ENCODE measurements around the gene COA1.
"Not testable (repeated sequence)": the region's sequence is repeated elsewhere in the genome, so short reads cannot be mapped to it uniquely, and the experiment has no call there.

Gene COA1

DNA sequence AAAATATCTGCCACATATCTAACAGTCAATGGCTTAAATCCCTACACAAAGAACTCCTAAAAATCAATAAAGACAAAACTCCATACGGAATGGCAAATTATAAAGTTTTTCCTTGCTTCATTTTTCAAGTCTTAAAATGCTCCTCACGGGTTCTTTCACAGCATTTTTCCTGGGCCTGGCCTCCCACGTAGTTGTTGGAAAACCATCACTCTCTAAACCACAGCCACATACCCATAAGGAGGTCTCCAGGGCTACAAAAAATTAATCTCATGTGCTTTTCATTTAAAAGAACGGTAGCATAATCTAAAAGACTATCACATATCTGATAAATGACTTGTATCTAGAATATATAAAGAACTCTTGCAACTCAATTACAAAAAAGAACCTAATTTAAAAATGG, 2.9 kb downstream of the COA1 start:
- DNase-seq = no peak

DNA sequence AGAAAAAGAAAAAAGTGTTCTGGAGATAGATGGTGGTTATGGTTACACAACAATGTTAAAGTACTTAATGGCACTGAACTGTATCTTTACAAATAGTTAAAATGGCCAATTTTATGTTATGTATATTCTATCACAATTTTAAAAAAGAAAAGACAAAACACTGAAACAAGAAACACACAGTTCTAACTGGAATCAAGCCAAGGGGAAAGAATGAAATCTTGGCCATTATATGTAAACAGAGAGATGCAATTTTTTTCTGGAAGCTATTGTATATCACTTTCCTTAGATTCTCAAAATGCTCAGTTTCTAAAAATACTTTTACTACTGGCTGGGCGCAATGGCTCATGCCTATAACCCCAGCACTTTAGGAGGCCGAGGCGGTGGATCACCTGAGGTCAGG, 4.1 kb downstream of the COA1 start:
- DNase-seq = no peak

DNA sequence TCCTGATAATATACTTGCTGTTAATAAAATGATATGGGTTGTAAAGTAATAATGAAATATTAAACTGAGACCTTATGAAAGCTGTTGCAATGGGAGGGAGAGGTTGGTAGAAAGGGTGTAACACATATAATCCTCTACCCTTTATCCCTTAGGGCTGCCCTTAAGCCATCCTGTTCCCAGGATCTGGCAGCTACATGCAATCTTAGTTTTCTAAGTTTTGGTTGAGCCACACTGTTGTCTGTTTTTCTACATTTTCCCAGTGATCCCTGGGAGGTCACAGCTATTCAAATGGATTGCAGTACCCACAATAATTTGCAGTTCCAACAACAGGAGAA, 6.3 kb downstream of the COA1 start:
- DNase-seq = no peak

DNA sequence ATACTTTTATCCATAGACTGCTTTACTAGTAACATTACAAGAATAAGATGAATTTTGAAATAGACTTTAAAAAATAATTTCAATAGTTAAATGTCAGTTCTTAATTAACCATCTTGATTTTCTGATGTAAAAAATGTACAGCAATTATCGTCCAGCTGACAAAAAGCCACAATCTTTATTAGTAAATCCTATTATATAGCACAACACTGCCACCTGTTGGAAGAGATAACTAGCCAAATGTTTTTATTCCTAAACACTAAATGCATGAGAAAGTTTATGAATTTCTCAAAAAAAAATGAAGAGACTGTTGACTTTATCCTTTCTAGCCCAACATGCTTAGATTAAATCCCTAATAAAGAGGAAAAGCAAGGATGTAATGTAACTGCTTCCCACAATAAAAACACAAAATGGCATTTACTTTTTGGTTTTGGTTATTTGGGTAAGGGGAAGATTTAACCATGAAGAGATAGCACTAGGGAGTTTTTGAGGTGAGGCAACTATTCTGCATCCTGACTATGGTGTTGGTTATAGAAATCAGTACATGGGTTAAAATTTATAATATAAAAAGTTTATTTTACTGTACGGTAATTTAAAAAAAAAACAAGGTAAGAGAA, 8.0 kb downstream of the COA1 start:
- peak; percentile 59 to 71 for DNase-seq

DNA sequence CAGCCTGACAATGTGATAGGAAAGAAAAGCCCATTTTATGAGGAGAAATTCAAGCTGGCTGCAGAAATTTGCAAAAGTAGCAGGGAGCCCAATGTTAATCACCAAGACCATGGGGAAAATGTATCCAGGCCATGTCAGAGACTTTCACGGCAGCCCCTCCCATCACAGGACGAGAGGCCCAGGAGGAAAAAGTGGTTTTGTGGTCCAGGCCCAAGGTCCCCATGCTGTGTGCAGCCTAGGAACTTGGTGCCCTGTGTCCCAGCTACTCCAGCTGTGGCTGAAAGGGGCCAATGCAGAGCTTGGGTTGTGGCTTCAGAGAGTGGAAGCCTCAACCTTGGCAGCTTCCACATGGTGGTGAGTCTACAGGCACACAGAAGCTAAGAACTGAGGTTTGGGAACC, 12.7 kb downstream of the COA1 start:
- no peak for DNase-seq

DNA sequence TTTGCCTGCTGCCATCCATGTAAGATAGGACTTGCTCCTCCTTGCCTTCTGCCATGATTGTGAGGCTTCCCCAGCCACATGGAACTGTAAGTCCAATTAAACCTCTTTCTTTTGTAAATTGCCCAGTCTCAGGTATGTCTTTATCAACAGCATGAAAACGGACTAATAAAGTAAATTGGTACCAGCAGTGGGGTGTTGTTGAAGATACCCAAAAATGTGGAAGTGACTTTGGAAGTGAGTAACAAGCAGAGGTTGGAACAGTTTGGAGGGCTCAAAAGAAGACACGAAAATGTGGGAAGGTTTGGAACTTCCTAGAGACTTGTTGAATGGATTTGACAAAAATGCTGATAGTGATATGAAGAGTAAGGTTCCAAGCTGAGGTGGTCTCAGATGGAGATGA, 13.4 kb downstream of the COA1 start:
- not testable (repeated sequence) for DNase-seq

DNA sequence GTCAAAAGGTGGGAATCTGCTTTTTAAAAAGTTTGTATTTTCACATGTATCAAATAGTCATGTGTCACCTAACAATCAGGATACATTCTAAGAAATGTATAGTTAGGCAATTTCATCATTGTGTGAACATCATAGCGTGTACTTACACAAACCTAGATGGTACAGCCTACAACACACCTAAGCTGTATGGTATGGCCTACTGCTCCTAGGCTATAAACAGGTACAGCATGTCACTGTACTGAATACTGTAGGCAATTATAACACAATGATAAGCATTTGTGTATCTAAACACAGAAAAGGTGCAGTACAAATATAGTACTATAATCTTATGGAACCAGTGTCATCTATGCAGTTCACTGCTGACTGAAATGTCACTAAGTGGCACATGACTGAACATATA, 17.8 kb downstream of the COA1 start:
- DNase-seq = no peak

- DNase-seq = not testable (repeated sequence)
Observed at GRCh38 chr7:43708055-43708454, 21.3 kb downstream of the COA1 start.

- no peak for DNase-seq
Observed at GRCh38 chr7:43703573-43703972, 25.8 kb downstream of the COA1 start.

DNA sequence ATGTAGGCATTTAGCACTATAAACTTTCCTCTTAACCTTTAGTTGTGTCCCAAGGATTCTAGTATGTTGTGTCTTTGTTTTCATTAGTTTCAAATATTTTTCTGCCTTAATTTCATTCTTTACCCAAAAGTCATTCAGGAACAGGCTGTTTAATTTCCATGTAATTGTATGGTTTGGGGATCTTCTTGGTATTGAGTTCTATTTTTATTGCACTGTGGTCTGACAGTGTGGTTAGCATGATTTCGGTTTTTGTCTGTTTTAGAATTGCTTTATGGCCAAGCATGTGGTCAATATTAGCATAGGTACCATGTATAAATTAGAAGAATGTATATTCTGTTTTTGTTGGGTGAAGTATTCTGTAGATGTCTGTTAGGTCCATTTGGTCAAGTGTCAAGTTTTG, 26.3 kb downstream of the COA1 start:
- no peak for DNase-seq

DNA sequence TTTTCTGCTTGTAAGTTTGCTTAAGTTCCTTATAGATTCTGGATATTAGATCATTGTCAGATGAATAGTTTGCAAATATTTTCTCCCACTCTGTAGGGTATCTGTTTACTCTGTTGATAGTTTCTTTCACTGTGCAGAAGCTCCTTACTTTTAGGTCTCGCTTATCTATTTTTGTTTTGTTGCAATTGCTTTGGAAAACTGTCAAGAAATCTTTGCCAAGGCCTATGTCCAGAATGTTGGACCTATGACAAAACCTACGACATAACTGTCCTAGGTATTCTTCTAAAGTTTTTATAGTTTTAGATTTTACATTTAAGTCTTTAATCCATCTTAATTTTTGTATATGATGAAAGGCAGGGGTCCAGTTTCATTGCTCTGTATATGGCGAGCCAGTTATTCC, 27.4 kb downstream of the COA1 start:
- no peak for DNase-seq

- DNase-seq = no peak
Observed at GRCh38 chr7:43701500-43701854, 27.8 kb downstream of the COA1 start.

DNA sequence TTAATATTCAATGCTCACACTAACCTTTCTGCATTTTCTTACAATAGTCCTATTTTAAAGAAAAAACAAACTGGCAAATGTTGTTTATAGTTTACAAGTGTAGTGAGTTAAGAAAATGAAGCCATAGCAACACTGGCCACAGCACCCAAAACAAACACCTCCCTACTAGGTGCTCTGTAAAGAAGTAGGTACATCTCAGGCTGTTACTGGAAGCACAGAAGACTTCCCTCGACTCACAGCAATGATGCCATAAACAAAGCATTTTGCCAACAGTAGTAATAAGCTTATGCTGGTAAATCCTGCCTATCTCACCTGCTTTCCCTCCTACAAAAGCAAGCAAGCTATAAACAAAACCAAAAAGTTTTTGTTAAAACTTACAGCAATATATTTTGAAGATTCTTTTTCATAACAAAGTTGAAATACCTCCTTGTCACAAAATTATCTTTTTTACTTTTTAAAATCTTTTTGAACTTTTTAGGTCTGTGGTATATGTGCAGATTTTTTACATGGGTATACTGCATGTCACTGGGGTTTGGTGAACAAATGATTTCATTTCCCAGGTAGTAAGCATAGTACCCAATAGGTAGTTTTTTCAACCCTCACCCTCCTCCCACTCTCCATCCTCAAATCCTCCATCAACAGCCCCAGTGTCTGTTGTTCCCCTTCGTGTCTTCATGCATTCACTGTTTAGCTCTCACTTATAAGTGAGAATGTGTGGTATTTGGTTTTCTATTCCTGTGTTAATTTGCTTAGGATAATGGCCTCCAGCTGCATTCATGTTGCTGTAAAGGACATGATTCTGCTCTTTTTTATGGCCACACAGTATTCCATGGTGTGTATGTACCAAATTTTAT, 28.4 kb downstream of the COA1 start:
- no peak for DNase-seq

DNA sequence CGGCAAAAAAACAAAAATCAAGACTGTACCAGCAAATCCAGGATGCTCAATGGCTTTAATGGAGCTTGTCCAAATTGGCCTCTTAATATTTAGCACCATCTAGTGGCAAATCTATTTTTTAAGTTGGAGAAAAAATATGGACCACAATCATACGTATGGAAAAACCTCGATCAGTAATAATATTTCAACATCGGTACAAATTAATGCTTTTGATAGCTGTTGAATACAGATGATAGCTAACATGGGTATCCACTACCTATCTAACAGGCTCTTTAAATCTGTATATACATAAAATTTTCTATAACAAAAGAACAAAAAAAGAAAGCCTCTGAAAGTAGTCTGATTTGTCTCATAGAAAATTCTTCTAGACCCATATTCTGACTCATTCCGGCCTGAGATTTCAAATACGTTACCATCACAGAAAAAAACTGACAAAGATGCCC, 29.2 kb downstream of the COA1 start:
- DNase-seq = peak; percentile 63 to 64

GRCh38 chr7:43698460-43699255, 30.7 kb downstream of the COA1 start:
- DNase-seq = no peak

DNA sequence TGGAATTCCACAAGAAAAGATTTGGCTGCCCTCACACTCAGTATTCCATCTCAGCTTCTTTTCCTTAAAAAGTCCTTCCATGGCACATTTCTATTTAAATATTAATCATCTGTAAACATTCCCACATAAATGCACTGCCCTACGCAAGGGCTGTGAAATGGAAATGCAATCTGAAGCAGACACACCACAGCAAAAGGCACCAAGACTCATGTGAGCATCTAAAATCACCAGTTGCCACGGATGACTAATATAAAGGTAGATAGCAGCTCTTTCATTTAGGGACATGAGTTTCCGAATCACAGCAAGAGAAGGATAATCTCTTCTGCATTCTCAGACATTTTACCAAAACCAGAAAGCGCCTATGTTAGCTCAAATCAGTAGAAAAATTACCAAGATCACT, 31.6 kb downstream of the COA1 start:
- no peak for DNase-seq

- DNase-seq = no peak
Observed at GRCh38 chr7:43695365-43695764, 34.0 kb downstream of the COA1 start.

- no peak for DNase-seq
Observed at GRCh38 chr7:43694399-43694748, 34.9 kb downstream of the COA1 start.

- no peak for DNase-seq
Observed at GRCh38 chr7:43693687-43694398, 35.5 kb downstream of the COA1 start.

DNA sequence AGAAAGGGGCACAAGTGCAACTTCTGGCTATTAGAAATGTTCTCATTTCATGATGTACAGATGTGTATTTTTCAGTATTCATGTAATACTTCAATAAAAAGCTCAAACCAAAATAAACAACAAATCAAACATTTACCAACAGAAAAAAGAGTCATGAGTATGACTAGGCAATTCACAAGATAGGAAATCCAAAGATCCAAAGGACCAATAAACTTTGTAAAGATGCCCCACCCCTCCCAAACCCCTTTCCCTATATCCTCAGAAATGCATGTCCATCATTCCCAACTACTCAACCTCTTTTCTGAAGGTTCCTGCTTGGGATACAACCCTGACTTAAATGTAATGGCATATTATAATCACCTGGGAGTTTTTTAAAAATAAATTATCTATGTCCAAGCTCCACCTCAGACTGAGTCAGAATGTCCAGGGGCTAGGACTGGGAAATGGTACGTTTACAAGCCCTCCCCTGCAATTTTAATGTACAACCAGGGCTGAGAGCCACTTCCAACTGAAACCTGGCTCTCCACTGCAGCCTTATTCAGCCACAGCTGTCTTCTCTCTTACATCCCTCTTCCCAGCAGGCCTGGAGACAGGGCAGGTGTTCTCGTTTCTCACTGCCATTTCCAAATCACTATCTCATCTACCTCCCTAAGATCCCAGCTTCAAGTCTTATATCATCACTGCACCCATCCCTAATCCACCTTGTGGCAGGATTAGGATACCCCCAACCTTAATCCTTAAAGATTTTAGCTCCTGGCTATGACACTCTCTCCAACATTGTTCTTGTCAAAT, 36.5 kb downstream of the COA1 start:
- no peak for DNase-seq

DNA sequence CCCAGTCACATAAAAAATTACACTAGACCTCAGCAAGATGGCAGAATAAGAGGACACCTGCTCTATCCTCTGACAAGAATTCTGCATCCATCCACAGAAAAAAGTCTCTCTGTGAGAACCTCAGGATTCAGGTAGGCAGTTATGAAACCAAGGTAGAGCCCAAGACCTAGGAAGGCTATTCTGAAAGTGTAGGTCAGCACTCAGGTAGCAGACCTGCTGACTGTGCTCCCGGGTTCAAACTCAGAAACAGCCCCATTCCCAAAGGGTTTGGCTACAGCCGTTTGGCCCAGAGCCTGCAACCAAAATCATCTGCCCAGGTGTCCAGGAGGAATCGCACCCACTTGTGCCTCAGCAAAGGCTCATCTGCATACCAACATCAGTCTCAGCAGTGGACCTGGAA, 37.7 kb downstream of the COA1 start:
- DNase-seq = no peak

DNA sequence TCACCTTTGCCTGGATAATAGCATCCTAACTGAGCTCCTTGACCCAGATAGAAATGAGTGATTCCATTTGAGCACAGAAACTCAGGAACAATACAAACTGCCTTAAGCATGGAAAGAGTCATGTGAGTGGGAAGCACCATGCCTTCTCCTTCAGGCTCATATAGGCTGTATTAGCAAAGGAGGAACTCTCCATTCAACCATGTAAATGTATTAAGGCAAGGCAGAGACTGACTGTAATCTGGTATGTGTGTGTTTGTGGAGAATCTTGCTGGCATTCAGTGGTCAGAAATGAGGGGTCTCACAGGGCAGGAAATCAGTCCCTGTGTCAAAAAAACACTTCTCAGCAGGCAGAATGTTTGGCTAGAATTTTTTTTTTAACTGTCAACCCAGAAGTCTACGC, 40.2 kb downstream of the COA1 start:
- no peak for DNase-seq

GRCh38 chr7:43687866-43688265, 41.5 kb downstream of the COA1 start:
- DNase-seq = not testable (repeated sequence)

All from AML-193 (cell line).